Lower leg skin (tissue), 3 donors: Measurements from ENCODE around the gene CD164L2.

ENCODE experiments used
- POLR2A ChIP-seq, 2 donors: fragments of 450-650 bp; IDR thresholded peaks; one replicate each; pipeline ENCODE4 v1.6.1; 2016 to 2017; ENCODE audit warnings: antibody characterized with exemption in 2 of 2, mild to moderate bottlenecking in 1 of 2, moderate library complexity in 1 of 2
- TF ChIP-seq, protein P1 (sequence below), 3 donors: fragments of 450-650 bp; IDR thresholded peaks; one replicate each; pipeline ENCODE4 v1.5.1; 2016; ENCODE audit warnings: antibody characterized with exemption in 3 of 3, mild to moderate bottlenecking in 3 of 3, moderate library complexity in 2 of 3

DNA sequence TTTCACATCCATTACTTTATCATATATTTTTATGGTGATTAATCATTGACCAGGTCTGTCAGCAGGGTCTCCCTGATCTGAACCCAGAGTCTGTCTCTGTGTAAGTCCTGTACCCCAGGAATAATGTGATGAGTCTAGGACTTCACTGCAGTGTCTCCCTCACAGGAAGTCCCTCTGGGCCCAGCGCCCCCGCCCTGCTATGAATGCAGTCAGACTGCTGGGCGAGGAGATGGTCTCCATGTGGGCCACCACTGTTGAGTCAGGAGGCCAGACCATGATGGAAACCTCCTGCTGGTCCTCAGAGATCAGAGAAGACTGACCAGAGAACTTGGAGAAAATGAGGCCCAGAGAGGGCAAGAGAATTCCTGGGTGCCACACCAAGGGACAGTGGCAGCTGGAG lies 51.7 kb downstream of the CD164L2 start:
- TF ChIP-seq, protein P1, sequence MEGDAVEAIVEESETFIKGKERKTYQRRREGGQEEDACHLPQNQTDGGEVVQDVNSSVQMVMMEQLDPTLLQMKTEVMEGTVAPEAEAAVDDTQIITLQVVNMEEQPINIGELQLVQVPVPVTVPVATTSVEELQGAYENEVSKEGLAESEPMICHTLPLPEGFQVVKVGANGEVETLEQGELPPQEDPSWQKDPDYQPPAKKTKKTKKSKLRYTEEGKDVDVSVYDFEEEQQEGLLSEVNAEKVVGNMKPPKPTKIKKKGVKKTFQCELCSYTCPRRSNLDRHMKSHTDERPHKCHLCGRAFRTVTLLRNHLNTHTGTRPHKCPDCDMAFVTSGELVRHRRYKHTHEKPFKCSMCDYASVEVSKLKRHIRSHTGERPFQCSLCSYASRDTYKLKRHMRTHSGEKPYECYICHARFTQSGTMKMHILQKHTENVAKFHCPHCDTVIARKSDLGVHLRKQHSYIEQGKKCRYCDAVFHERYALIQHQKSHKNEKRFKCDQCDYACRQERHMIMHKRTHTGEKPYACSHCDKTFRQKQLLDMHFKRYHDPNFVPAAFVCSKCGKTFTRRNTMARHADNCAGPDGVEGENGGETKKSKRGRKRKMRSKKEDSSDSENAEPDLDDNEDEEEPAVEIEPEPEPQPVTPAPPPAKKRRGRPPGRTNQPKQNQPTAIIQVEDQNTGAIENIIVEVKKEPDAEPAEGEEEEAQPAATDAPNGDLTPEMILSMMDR (IDR thresholded peaks at IDR 0.05), result no peak
- TF ChIP-seq POLR2A (IDR thresholded peaks at IDR 0.05), result no peak
